Smooth muscle cell (in vitro differentiated cells): ENCODE results near the gene RMRP. TPM values are rescaled to one million over a fixed set of nuclear protein-coding genes. Genes with fewer than 3 reads are reported as not detected.

Experiments used
- DNase-seq: peaks from one replicate; lab custom pipeline; 2025; ENCODE audit not compliant: unreplicated experiment; lab: John Stamatoyannopoulos, UW
- H2AFZ ChIP-seq: fragments of 200-600 bp; sonication (generic); 2 replicates; pipeline ENCODE4 v1.6.0; 2016; ENCODE audit warnings: antibody characterized with exemption, low read depth, mild to moderate bottlenecking
- H3F3A ChIP-seq: fragments of 200-600 bp; sonication (generic); 2 replicates; pipeline ENCODE4 v1.6.0; 2017; ENCODE audit warnings: antibody characterized with exemption, low read depth
- H3K27ac ChIP-seq: fragments of 200-600 bp; sonication (generic); 2 replicates; pipeline ENCODE4 v1.5.1; 2016; ENCODE audit warnings: low read depth, mild to moderate bottlenecking
- H3K27me3 ChIP-seq: fragments of 200-600 bp; sonication (generic); 2 replicates; pipeline ENCODE4 v1.6.1; 2016; ENCODE audit warnings: low read depth, mild to moderate bottlenecking
- H3K36me3 ChIP-seq: fragments of 200-600 bp; sonication (generic); 2 replicates; pipeline ENCODE4 v1.5.1; 2016; ENCODE audit warnings: low read depth
- H3K4me1 ChIP-seq: fragments of 200-600 bp; sonication (generic); 2 replicates; pipeline ENCODE4 v1.5.1; 2016; ENCODE audit warnings: low read depth
- H3K4me2 ChIP-seq: fragments of 200-600 bp; sonication (generic); 2 replicates; pipeline ENCODE4 v1.6.0; 2016; ENCODE audit warnings: mild to moderate bottlenecking
- H3K4me3 ChIP-seq: fragments of 200-600 bp; sonication (generic); 2 replicates; pipeline ENCODE4 v1.5.1; 2016; ENCODE audit warnings: mild to moderate bottlenecking
- H3K79me2 ChIP-seq: fragments of 200-600 bp; sonication (generic); 2 replicates; pipeline ENCODE4 v1.6.0; 2016; ENCODE audit warnings: low read depth, mild to moderate bottlenecking
- H3K9ac ChIP-seq: fragments of 200-600 bp; sonication (generic); 2 replicates; pipeline ENCODE4 v1.6.0; 2016; ENCODE audit warnings: low read depth
- H3K9me3 ChIP-seq: fragments of 200-600 bp; sonication (generic); replicated peaks from 2 replicates; pipeline ENCODE4 v1.5.1; 2016; ENCODE audit warnings: low read depth
- H4K20me1 ChIP-seq: fragments of 200-600 bp; sonication (generic); 2 replicates; pipeline ENCODE4 v1.6.0; 2016; ENCODE audit warnings: low read depth
- CTCF ChIP-seq: fragments of 200-600 bp; sonication (generic); IDR thresholded peaks from 2 replicates; pipeline ENCODE4 v1.5.1; 2017; ENCODE audit warnings: borderline replicate concordance, mild to moderate bottlenecking, antibody characterized with exemption; ENCODE audit not compliant: insufficient read depth, poor library complexity, severe bottlenecking
- WGBS: methylation state at CpG from one replicate; pipeline ENCODE4 v1.1.7; 2016; ENCODE audit warnings: low lambda C conversion rate; 5-methylcytosine and 5-hydroxymethylcytosine counted together
- polyA plus RNA-seq: library from polyadenylated mRNA; unstranded; fragments of >200 nt; fragmentation: Nextera tagmentation; extraction: Ambion mirVana; gene quantifications from 2 replicates; pipeline ENCODE4 v1.2.1, GENCODE V29; 2016
- total RNA-seq: library from RNA; depleted of rRNA; stranded (reverse); fragments of >200 nt; gene quantifications from 2 replicates; pipeline ENCODE4 v1.2.3, GENCODE V29; 2014

The RMRP gene
- total and polyA plus RNA-seq, 2 experiments from 2014 or later: 10,156 TPM; not detected in 1

GRCh38 chr9:35684921-35685320 is 27.1 kb upstream of the RMRP start:
- DNase-seq: no peak
- Histone ChIP-seq H3K27ac (peak overlapping the region; percentile 51), H3K27me3 (no peaks in the 10 kb centered on the region), H3K4me3 (no peak overlapping the region), H3K79me2 (peaks cover 35% of the 10 kb centered on the region), H2AFZ (no peak overlapping the region), H3F3A (peaks cover 70% of the 10 kb centered on the region), H3K9me3 (no peaks in the 10 kb centered on the region), H3K4me2 (no peak overlapping the region), H4K20me1 (peaks cover 86% of the 10 kb centered on the region), H3K9ac (no peak overlapping the region), H3K36me3 (no peaks in the 10 kb centered on the region), H3K4me1 (peaks cover 12% of the 10 kb centered on the region)
- 98% methylated on average over 10 of the region's 10 CpGs for WGBS
- no peak for TF ChIP-seq CTCF

- H3K27me3 ChIP-seq: no peaks in the 10 kb centered on the region
- peak overlapping the region; percentile 27 for H3K27ac ChIP-seq
- H3K9me3 ChIP-seq: no peaks in the 10 kb centered on the region
- H3K4me1 ChIP-seq: peaks cover 10% of the 10 kb centered on the region
- peaks cover 21% of the 10 kb centered on the region for H3K79me2 ChIP-seq
- peaks cover 68% of the 10 kb centered on the region for H3F3A ChIP-seq
- no peaks in the 10 kb centered on the region for H3K36me3 ChIP-seq
- H3K4me3 ChIP-seq: no peak overlapping the region
- H3K4me2 ChIP-seq: no peak overlapping the region
- DNase-seq: no peak
- no peak overlapping the region for H2AFZ ChIP-seq
- H4K20me1 ChIP-seq: peaks cover 72% of the 10 kb centered on the region
- WGBS: 91% methylated on average over 2 of the region's 2 CpGs
- no peak for TF ChIP-seq CTCF
- no peak overlapping the region for H3K9ac ChIP-seq
These were observed 25.5 kb upstream of the RMRP start for GRCh38 chr9:35683323-35683722.

GRCh38 chr9:35682520-35683315 is 24.9 kb upstream of the RMRP start:
- no peak overlapping the region for H3K9ac ChIP-seq
- no peak for DNase-seq
- H3K4me2 ChIP-seq: no peak overlapping the region
- peaks cover 66% of the 10 kb centered on the region for H4K20me1 ChIP-seq
- TF ChIP-seq CTCF: no peak
- peaks cover 4% of the 10 kb centered on the region for H3K4me1 ChIP-seq
- no peaks in the 10 kb centered on the region for H3K27me3 ChIP-seq
- 94% methylated on average over 10 of the region's 10 CpGs for WGBS
- H3K4me3 ChIP-seq: no peak overlapping the region
- no peak overlapping the region for H2AFZ ChIP-seq
- no peaks in the 10 kb centered on the region for H3K9me3 ChIP-seq
- peaks cover 62% of the 10 kb centered on the region for H3F3A ChIP-seq
- peaks cover 15% of the 10 kb centered on the region for H3K79me2 ChIP-seq
- H3K36me3 ChIP-seq: no peaks in the 10 kb centered on the region
- H3K27ac ChIP-seq: peak overlapping the region; percentile 44

- no peaks in the 10 kb centered on the region for H3K4me1 ChIP-seq
- no peak overlapping the region for H3K4me2 ChIP-seq
- no peak overlapping the region for H2AFZ ChIP-seq
- H3K36me3 ChIP-seq: no peaks in the 10 kb centered on the region
- H3K79me2 ChIP-seq: peaks cover 8% of the 10 kb centered on the region
- WGBS: 91% methylated on average over 6 of the region's 6 CpGs
- no peak overlapping the region for H3K4me3 ChIP-seq
- no peak for DNase-seq
- H3K9me3 ChIP-seq: no peaks in the 10 kb centered on the region
- peaks cover 56% of the 10 kb centered on the region for H3F3A ChIP-seq
- no peaks in the 10 kb centered on the region for H3K27me3 ChIP-seq
- TF ChIP-seq CTCF: no peak
- H3K9ac ChIP-seq: no peak overlapping the region
- H3K27ac ChIP-seq: peak overlapping the region; percentile 44
- peaks cover 59% of the 10 kb centered on the region for H4K20me1 ChIP-seq
These were observed 24.2 kb upstream of the RMRP start for GRCh38 chr9:35682051-35682450.
